Upper lobe of left lung (tissue), 4 donors: ENCODE data around the gene ZSWIM6.

Experiments
- EP300 ChIP-seq, 4 donors: sonication (generic); formaldehyde crosslinking; IDR thresholded peaks; one replicate each; pipeline ENCODE4 v1.5.1; 2017; ENCODE audit warnings: antibody characterized with exemption in 4 of 4, control low read depth in 2 of 4
- POLR2A ChIP-seq, 4 donors: fragments of 450-650 bp; IDR thresholded peaks; one replicate each; pipeline ENCODE4 v1.5.1; 2016 to 2017; ENCODE audit warnings: antibody characterized with exemption in 4 of 4, mild to moderate bottlenecking in 2 of 4
- POLR2AphosphoS5 ChIP-seq, 2 donors: sonication (generic); formaldehyde crosslinking; IDR thresholded peaks; one replicate each; pipeline ENCODE4 v1.5.1; 2017; ENCODE audit warnings: antibody characterized with exemption in 2 of 2
- TF ChIP-seq, protein P1 (sequence below), 6 experiments: fragments of 450-650 bp in 4 of 6; fragments of 200-600 bp in 2 of 6; sonication (generic) in 2 of 6; IDR thresholded peaks; one replicate each; pipeline ENCODE4 v1.5.1; 2016 to 2019; ENCODE audit warnings: antibody characterized with exemption in 6 of 6

DNA sequence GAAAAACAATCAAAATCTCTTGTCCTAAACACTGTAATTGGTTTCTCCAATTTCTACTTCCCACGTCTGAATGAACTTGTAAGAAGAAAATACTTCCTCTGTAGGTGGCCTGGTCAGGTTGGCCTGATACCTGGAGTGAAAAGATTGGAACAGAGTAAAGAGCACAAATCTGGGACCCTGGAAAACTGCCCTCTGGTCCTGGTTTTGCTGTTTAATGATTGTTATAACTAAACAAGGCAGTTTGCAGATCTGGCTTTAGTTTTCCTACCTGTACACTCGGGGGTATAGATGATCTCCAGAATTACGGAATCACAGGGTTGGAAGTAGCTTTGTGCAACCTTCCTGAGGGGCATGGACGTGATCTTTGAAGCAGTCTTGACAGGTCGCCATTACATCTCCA, 67.6 kb downstream of the ZSWIM6 start:
- TF ChIP-seq, protein P1, sequence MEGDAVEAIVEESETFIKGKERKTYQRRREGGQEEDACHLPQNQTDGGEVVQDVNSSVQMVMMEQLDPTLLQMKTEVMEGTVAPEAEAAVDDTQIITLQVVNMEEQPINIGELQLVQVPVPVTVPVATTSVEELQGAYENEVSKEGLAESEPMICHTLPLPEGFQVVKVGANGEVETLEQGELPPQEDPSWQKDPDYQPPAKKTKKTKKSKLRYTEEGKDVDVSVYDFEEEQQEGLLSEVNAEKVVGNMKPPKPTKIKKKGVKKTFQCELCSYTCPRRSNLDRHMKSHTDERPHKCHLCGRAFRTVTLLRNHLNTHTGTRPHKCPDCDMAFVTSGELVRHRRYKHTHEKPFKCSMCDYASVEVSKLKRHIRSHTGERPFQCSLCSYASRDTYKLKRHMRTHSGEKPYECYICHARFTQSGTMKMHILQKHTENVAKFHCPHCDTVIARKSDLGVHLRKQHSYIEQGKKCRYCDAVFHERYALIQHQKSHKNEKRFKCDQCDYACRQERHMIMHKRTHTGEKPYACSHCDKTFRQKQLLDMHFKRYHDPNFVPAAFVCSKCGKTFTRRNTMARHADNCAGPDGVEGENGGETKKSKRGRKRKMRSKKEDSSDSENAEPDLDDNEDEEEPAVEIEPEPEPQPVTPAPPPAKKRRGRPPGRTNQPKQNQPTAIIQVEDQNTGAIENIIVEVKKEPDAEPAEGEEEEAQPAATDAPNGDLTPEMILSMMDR (IDR thresholded peaks at IDR 0.05): no peak
- TF ChIP-seq POLR2A (IDR thresholded peaks at IDR 0.05) (no peak), EP300 (IDR thresholded peaks at IDR 0.05) (no peak), POLR2AphosphoS5 (IDR thresholded peaks at IDR 0.05) (no peak)
